Measurements from ENCODE around the gene INO80C.

- no peak for TF ChIP-seq CTCF (IDR thresholded peaks at IDR 0.05)
- TF ChIP-seq ZNF532 (CRISPR knock-in tag; IDR thresholded peaks at IDR 0.05; ENCODE audit: borderline replicate concordance), result no peak
- no peak for TF ChIP-seq ZNF396 (CRISPR knock-in tag; IDR thresholded peaks at IDR 0.05; ENCODE audit: borderline replicate concordance)
- TF ChIP-seq ATF3 (CRISPR knock-in tag; conservative IDR thresholded peaks at IDR 0.05), result no peak
- TF ChIP-seq E2F4 (CRISPR knock-in tag; IDR thresholded peaks at IDR 0.05; ENCODE audit: borderline replicate concordance, low read depth), result no peak
Observed at GRCh38 chr18:35508746-35509338, 11.1 kb upstream of the INO80C start.

Data from WTC11 (cell line).